K562 (cell line): Measurements from ENCODE around the gene SYK. TPM values are rescaled to one million over a fixed set of nuclear protein-coding genes. Genes with fewer than 3 reads are reported as not detected.

Source experiments
- ATAC-seq: fragments of 200-7000 bp; cut with Tn5 transposase; 3 replicates; pipeline ENCODE4 v1.9.1; 2020; ENCODE audit warnings: moderate library complexity
- BruUV-seq: library from RNA; stranded (reverse); fragments of 400-500 nt; replicated peaks from 2 replicates; lab custom pipeline; 2021; lab: Mats Ljungman, UMichigan
- CTCF ChIA-PET: fragments of 300-600 bp; formaldehyde crosslinking; extraction: SDS; loops from one replicate; lab custom pipeline; 2021; ENCODE audit warnings: low intra/inter-chr PET ratio; lab: Yijun Ruan, JAX
- POLR2A ChIA-PET: fragments of 300-600, 350-650 bp; sonication (Branson Sonifier 250); formaldehyde crosslinking; extraction: SDS; loops from one replicate; lab custom pipeline; 2021; ENCODE audit warnings: antibody characterized with exemption, inconsistent platforms; lab: Yijun Ruan, JAX
- DNase-seq, 4 experiments: peaks; one replicate each; pipeline versions ENCODE4 v3.0.0 to v3.0.0-alpha.2; 2011 to 2018; ENCODE audit warnings: low spot score in 3 of 4, mixed read lengths in 3 of 4; ENCODE audit errors: extremely low read depth in 1 of 4
- FAIRE-seq: peaks from 2 replicates; lab custom pipeline; 2011; peaks lifted over from hg19 to GRCh38; lab: Jason Lieb, UNC
- H2AFZ ChIP-seq: 2 replicates; pipeline ENCODE4 v1.6.0; 2011; ENCODE audit warnings: low read depth, low read length, control low read depth, inconsistent platforms
- H3K27ac ChIP-seq: fragments of 200-600 bp; 3 replicates; pipeline ENCODE4 v1.8.0; 2011; ENCODE audit warnings: low read depth, mild to moderate bottlenecking, control low read depth, inconsistent platforms, low read length, moderate library complexity, mixed read lengths; ENCODE audit errors: extremely low read depth
- H3K27me3 ChIP-seq, 2 experiments: fragments of 300-600 bp in 1 of 2; 2 replicates in 1 of 2; 3 replicates in 1 of 2; pipeline versions ENCODE4 v1.6.0 to v1.8.0; 2011; ENCODE audit warnings: inconsistent platforms in 2 of 2, low read length in 2 of 2, mild to moderate bottlenecking in 1 of 2, mixed read lengths in 1 of 2, moderate library complexity in 1 of 2; ENCODE audit not compliant: control insufficient read depth in 2 of 2, insufficient read depth in 2 of 2
- H3K36me3 ChIP-seq: fragments of 300-600 bp; 3 replicates; pipeline ENCODE4 v1.8.0; 2011; ENCODE audit warnings: mild to moderate bottlenecking, low read length, inconsistent platforms; ENCODE audit not compliant: control insufficient read depth, insufficient read depth
- H3K4me1 ChIP-seq, 2 experiments: fragments of 200-600 bp in 1 of 2; replicated peaks in 1 of 2; 2 replicates in 1 of 2; 3 replicates in 1 of 2; pipeline versions ENCODE4 v1.5.1 to v1.8.0; 2011; ENCODE audit warnings: inconsistent platforms in 2 of 2, low read length in 2 of 2, mild to moderate bottlenecking in 1 of 2, mixed read lengths in 1 of 2, moderate library complexity in 1 of 2; ENCODE audit not compliant: control insufficient read depth in 2 of 2, insufficient read depth in 2 of 2
- H3K4me2 ChIP-seq: 2 replicates; pipeline ENCODE4 v1.6.1; 2011; ENCODE audit warnings: low read length, control low read depth, inconsistent platforms, mixed read lengths; ENCODE audit not compliant: insufficient read depth
- H3K4me3 ChIP-seq: fragments of 200-600 bp; sonication (generic), shearing (Covaris generic); 2 replicates; pipeline ENCODE4 v1.5.1; 2016; ENCODE audit warnings: control low read depth, inconsistent platforms
- H3K79me2 ChIP-seq: fragments of 200-600 bp; 3 replicates; pipeline ENCODE4 v1.8.0; 2011; ENCODE audit warnings: low read length, inconsistent platforms; ENCODE audit not compliant: control insufficient read depth, insufficient read depth
- H3K9ac ChIP-seq, 2 experiments: 2 replicates each; pipeline versions ENCODE4 v1.6.0 to v1.6.1; 2011; ENCODE audit warnings: low read depth in 2 of 2, low read length in 2 of 2, control low read depth in 1 of 2, inconsistent platforms in 1 of 2, mild to moderate bottlenecking in 1 of 2, mixed read lengths in 1 of 2; ENCODE audit not compliant: insufficient read depth in 1 of 2
- H3K9me1 ChIP-seq: one replicate; pipeline ENCODE4 v1.6.0; 2011; ENCODE audit warnings: inconsistent platforms, mild to moderate bottlenecking, low read length, moderate library complexity; ENCODE audit not compliant: control insufficient read depth, insufficient read depth
- H3K9me3 ChIP-seq: replicated peaks from 2 replicates; pipeline ENCODE4 v1.5.1; 2011; ENCODE audit warnings: low read depth, low read length, inconsistent platforms; ENCODE audit not compliant: control insufficient read depth, insufficient read depth
- H4K20me1 ChIP-seq: replicated peaks from 2 replicates; pipeline ENCODE4 v1.6.1; 2011; ENCODE audit warnings: low read length, inconsistent platforms, mixed read lengths; ENCODE audit not compliant: control insufficient read depth, insufficient read depth
- CHCHD3 ChIP-seq: fragments of 250-450 bp; sonication (Bioruptor Pico); IDR thresholded peaks from 2 replicates; pipeline ENCODE4 v2.1.2; 2022; ENCODE audit warnings: mild to moderate bottlenecking
- CHD4 ChIP-seq: fragments of 200-600 bp; sonication (generic); IDR thresholded peaks from 3 replicates; pipeline ENCODE4 v1.6.1; 2012; ENCODE audit warnings: low read depth, mild to moderate bottlenecking, mixed read lengths, low read length, inconsistent platforms; ENCODE audit not compliant: insufficient read depth, insufficient replicate concordance, poor library complexity, severe bottlenecking
- NFIC ChIP-seq: fragments of 450-650 bp; IDR thresholded peaks from 2 replicates; pipeline ENCODE4 v1.6.1; 2017; ENCODE audit warnings: mild to moderate bottlenecking, inconsistent platforms
- PHTF2 ChIP-seq: fragments of 250-450 bp; sonication (Bioruptor Pico); IDR thresholded peaks from 2 replicates; pipeline ENCODE4 v1.5.0; 2021; ENCODE audit warnings: mild to moderate bottlenecking
- RFX7 ChIP-seq: fragments of 250-450 bp; sonication (Bioruptor Pico); IDR thresholded peaks from 2 replicates; pipeline ENCODE4 v1.5.1; 2021; ENCODE audit warnings: mild to moderate bottlenecking
- SREBF1 ChIP-seq: fragments of 150-350 bp; IDR thresholded peaks from 2 replicates; pipeline ENCODE4 v1.6.1; 2014; ENCODE audit warnings: antibody characterized with exemption, low read depth, low read length, borderline replicate concordance
- WGBS: fragments of 100-300 bp; shearing (Covaris generic); methylation state at CpG from one replicate; pipeline ENCODE4 v1.1.6; 2016; ENCODE audit warnings: low coverage, mixed read lengths; ENCODE audit not compliant: insufficient coverage; ENCODE audit errors: missing lambda C conversion rate; 5-methylcytosine and 5-hydroxymethylcytosine counted together
- in situ Hi-C: fragments of 300-500 bp; cut with MboI; formaldehyde crosslinking; loops from 4 replicates; pipeline ENCODE4 v1.15.0; 2018; ENCODE audit warnings: inconsistent platforms, mixed read lengths
- intact Hi-C: fragments of 100-400 bp; cut with micrococcal nuclease; formaldehyde crosslinking; loops from 2 replicates; pipeline ENCODE4 v1.14.2; 2022
- polyA plus RNA-seq, 8 experiments: library from polyadenylated mRNA; depleted of rRNA in 4 of 8; stranded (reverse) in 5 of 8; unstranded in 3 of 8; fragments of >200 nt; fragmentation: Nextera tagmentation in 2 of 8; fragmentation: Illumina TruSeq in 1 of 8; extraction: Ambion mirVana in 2 of 8; extraction: Trizol in 1 of 8; gene quantifications; 2 replicates each; pipeline versions ENCODE4 v1.2.1 to v1.2.3, GENCODE V29; 2011 to 2014; ENCODE audit warnings: inconsistent platforms in 1 of 8, missing spikeins in 1 of 8
- total RNA-seq, 7 experiments: library from RNA; depleted of rRNA in 6 of 7; stranded (reverse); fragments of >200 nt in 6 of 7; fragmentation: Illumina TruSeq in 2 of 7; extraction: Trizol in 2 of 7; gene quantifications; 2 replicates each; pipeline versions ENCODE4 v1.2.1 to v1.2.3, GENCODE V29; 2011 to 2021; ENCODE audit warnings: low replicate concordance in 1 of 7
- TF ChIP-seq, protein P1 (sequence below): fragments of 250-450 bp; sonication (Bioruptor Pico); IDR thresholded peaks from 2 replicates; pipeline ENCODE4 v1.4.0; 2020; ENCODE audit warnings: borderline replicate concordance

The SYK gene
- total and polyA plus RNA-seq, 9 of the 15 experiments (the other 6 are each of a cell fraction or from before 2014, with no cell fraction given) = 3.9 to 32.7 (median 16.7) TPM

DNA sequence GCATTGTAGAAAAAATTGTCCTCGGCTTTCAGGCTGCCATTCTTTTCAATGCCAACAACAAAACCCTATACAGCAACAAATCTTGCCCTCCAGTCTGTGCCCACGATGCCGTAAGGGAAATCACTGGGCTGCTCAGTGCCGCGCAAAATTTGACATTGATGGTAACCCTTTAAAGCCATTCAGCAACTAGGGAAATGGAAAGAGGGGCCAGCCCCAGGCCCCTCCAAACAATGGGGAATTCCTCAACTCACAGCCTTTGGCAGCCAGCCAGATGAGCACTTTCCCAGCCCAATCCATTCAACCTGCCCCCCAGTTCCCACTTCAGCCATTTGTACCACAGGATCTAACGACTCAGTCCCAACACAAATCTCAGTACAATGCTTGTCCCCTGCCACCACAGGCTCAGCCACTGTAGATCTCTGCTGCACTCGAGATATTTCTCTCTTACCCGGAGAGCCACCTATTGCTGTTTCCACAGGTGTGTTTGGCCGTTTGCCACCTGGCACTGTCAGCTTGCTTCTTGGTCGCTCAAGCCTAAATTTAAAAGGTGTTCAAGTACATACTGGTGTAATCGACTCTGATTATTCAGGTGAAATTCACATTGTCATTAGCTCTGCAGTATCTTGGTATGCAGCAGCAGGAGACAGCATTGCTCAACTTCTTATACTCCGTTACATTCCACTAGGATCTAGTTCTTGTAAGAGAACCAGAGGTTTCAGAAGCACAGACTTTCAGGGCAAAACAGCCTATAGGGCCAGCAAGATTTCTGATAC is 103.3 kb downstream of the SYK start:
- no peaks in the 10 kb centered on the region for H3K79me2 ChIP-seq
- CTCF ChIA-PET = no interaction called here
- POLR2A ChIA-PET = no interaction called here
- no peaks in the 10 kb centered on the region for H3K9me3 ChIP-seq
- H3K4me1 ChIP-seq = no peaks in the 10 kb centered on the region
- 26% methylated on average over 12 of the region's 12 CpGs for WGBS
- no peak for FAIRE-seq
- intact Hi-C loops = no loop called here
- no peaks in the 10 kb centered on the region for H4K20me1 ChIP-seq
- TF ChIP-seq RFX7 (CRISPR knock-in tag) = no peak
- TF ChIP-seq NFIC = peak; percentile 46; the same call in 1 of the 2 replicates
- no peak for TF ChIP-seq PHTF2 (CRISPR knock-in tag)
- TF ChIP-seq SREBF1 = no peak
- no peak for TF ChIP-seq CHCHD3
- TF ChIP-seq CHD4 = no peak
- TF ChIP-seq, protein P1, sequence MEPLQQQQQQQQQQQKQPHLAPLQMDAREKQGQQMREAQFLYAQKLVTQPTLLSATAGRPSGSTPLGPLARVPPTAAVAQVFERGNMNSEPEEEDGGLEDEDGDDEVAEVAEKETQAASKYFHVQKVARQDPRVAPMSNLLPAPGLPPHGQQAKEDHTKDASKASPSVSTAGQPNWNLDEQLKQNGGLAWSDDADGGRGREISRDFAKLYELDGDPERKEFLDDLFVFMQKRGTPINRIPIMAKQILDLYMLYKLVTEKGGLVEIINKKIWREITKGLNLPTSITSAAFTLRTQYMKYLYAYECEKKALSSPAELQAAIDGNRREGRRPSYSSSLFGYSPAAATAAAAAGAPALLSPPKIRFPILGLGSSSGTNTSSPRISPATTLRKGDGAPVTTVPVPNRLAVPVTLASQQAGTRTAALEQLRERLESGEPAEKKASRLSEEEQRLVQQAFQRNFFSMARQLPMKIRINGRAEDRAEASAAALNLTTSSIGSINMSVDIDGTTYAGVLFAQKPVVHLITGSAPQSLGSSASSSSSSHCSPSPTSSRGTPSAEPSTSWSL = no peak
- H3K36me3 ChIP-seq = no peaks in the 10 kb centered on the region
- no peak overlapping the region for H2AFZ ChIP-seq
- BruUV-seq = no TSS peak
- in situ Hi-C loops = loop anchor here (25.0 kb wide), 2 partner anchors 532 to 1082 kb away; no protein-coding TSS in a partner anchor
- H3K9ac ChIP-seq = no peak overlapping the region
- no peaks in the 10 kb centered on the region for H3K9me1 ChIP-seq
- no peak for DNase-seq
- no peak for ATAC-seq
- H3K27ac ChIP-seq = no peak overlapping the region
- no peak overlapping the region for H3K4me3 ChIP-seq
- no peak overlapping the region for H3K4me2 ChIP-seq
- peaks cover 0 to 20% of the 10 kb centered on the region in 2 experiments; a peak in 2 of 5 replicates for H3K27me3 ChIP-seq
